Activated T-helper 2 cell treated with anti-CD3 and anti-CD28 coated beads, Interferon-gamma antibody, Interleukin-2, Interleukin-4, amounts not matched to agents 10 μg/mL and 5 μg/mL and 100 μg/mL, durations not matched to agents 14 hours and 24 hours and 36 hours (primary cell): ENCODE measurements around the gene PLCB1. TPM values are rescaled to one million over a fixed set of nuclear protein-coding genes. Genes with fewer than 3 reads are reported as not detected.

Experiments used
- DNase-seq: peaks from one replicate; pipeline ENCODE4 v3.0.0; 2021; ENCODE audit warnings: low spot score
- H3K27ac Mint-ChIP-seq: one replicate; pipeline ENCODE4 v1.8.0; 2021; ENCODE audit warnings: mixed read lengths
- H3K27me3 Mint-ChIP-seq: one replicate; pipeline ENCODE4 v1.8.0; 2021; ENCODE audit warnings: low read depth, mixed read lengths
- H3K36me3 Mint-ChIP-seq: one replicate; pipeline ENCODE4 v1.8.0; 2021; ENCODE audit warnings: low read depth, mixed read lengths
- H3K4me1 Mint-ChIP-seq: one replicate; pipeline ENCODE4 v1.8.0; 2021; ENCODE audit warnings: low read depth, mixed read lengths
- H3K4me3 Mint-ChIP-seq: one replicate; pipeline ENCODE4 v1.8.0; 2021; ENCODE audit warnings: low read depth, mild to moderate bottlenecking, moderate library complexity, mixed read lengths
- H3K9me3 Mint-ChIP-seq: one replicate; pipeline ENCODE4 v1.8.0; 2021; ENCODE audit warnings: mixed read lengths
- intact Hi-C: fragments of 100-400 bp; cut with micrococcal nuclease; formaldehyde crosslinking; loops from one replicate; pipeline ENCODE4 v1.15.1; 2023
- total RNA-seq: library from RNA; stranded (reverse); gene quantifications from 2 replicates; pipeline ENCODE4 v1.2.3, GENCODE V29; 2022

Gene PLCB1
- total RNA-seq, 1 donor from 2014 or later = 2.6 TPM

GRCh38 chr20:8172191-8172590, 40.1 kb downstream of the PLCB1 start:
- H3K36me3 Mint-ChIP-seq = no peaks in the 10 kb centered on the region
- no peaks in the 10 kb centered on the region for H3K9me3 Mint-ChIP-seq
- intact Hi-C loops = no loop called here
- H3K4me3 Mint-ChIP-seq = no peak overlapping the region
- H3K4me1 Mint-ChIP-seq = no peaks in the 10 kb centered on the region
- no peak overlapping the region for H3K27ac Mint-ChIP-seq
- DNase-seq = no peak
- H3K27me3 Mint-ChIP-seq = no peaks in the 10 kb centered on the region

- Mint-ChIP-seq H3K36me3 (no peaks in the 10 kb centered on the region), H3K4me3 (no peak overlapping the region), H3K27me3 (no peaks in the 10 kb centered on the region), H3K4me1 (no peaks in the 10 kb centered on the region), H3K27ac (no peak overlapping the region), H3K9me3 (no peaks in the 10 kb centered on the region)
- intact Hi-C loops = no loop called here
- no peak for DNase-seq
Measured at GRCh38 chr20:8175741-8176675, 43.9 kb downstream of the PLCB1 start.

GRCh38 chr20:8183526-8183925, 51.5 kb downstream of the PLCB1 start:
- intact Hi-C loops = no loop called here
- H3K9me3 Mint-ChIP-seq = no peaks in the 10 kb centered on the region

GRCh38 chr20:8187740-8188139, 55.7 kb downstream of the PLCB1 start:
- Mint-ChIP-seq H3K36me3 (no peaks in the 10 kb centered on the region), H3K9me3 (no peaks in the 10 kb centered on the region), H3K4me3 (no peak overlapping the region), H3K27me3 (peaks cover 15% of the 10 kb centered on the region), H3K4me1 (no peaks in the 10 kb centered on the region), H3K27ac (no peak overlapping the region)
- intact Hi-C loops = loop anchor here (5.0 kb wide), 1 partner anchor 55 kb away; the partner anchor contains the start of gene PLCB1
- no peak for DNase-seq

More at GRCh38 chr20:8183526-8183925, 51.5 kb downstream of the PLCB1 start:
- Mint-ChIP-seq H3K36me3 (no peaks in the 10 kb centered on the region), H3K27me3 (peaks cover 15% of the 10 kb centered on the region), H3K27ac (no peak overlapping the region), H3K4me3 (no peak overlapping the region), H3K4me1 (no peaks in the 10 kb centered on the region)
- no peak for DNase-seq

GRCh38 chr20:8190043-8190880, 58.2 kb downstream of the PLCB1 start:
- Mint-ChIP-seq H3K36me3 (no peaks in the 10 kb centered on the region), H3K4me1 (no peaks in the 10 kb centered on the region), H3K4me3 (no peak overlapping the region), H3K9me3 (peaks cover 10% of the 10 kb centered on the region), H3K27ac (no peak overlapping the region), H3K27me3 (peaks cover 11% of the 10 kb centered on the region)
- DNase-seq = no peak
- intact Hi-C loops = no loop called here

GRCh38 chr20:8194721-8195120, 62.7 kb downstream of the PLCB1 start:
- intact Hi-C loops = no loop called here

GRCh38 chr20:8196096-8196495, 64.0 kb downstream of the PLCB1 start:
- Mint-ChIP-seq H3K27ac (no peak overlapping the region), H3K27me3 (peaks cover 2% of the 10 kb centered on the region), H3K9me3 (peaks cover 10% of the 10 kb centered on the region), H3K4me3 (no peak overlapping the region), H3K4me1 (no peaks in the 10 kb centered on the region), H3K36me3 (no peaks in the 10 kb centered on the region)
- intact Hi-C loops = no loop called here
- DNase-seq = no peak

More at GRCh38 chr20:8194721-8195120, 62.7 kb downstream of the PLCB1 start:
- Mint-ChIP-seq H3K4me1 (no peaks in the 10 kb centered on the region), H3K9me3 (peaks cover 10% of the 10 kb centered on the region), H3K4me3 (no peak overlapping the region), H3K36me3 (no peaks in the 10 kb centered on the region), H3K27ac (no peak overlapping the region), H3K27me3 (peaks cover 2% of the 10 kb centered on the region)
- DNase-seq = no peak

- H3K27me3 Mint-ChIP-seq = peaks cover 2% of the 10 kb centered on the region
- DNase-seq = no peak
- no peak overlapping the region for H3K4me3 Mint-ChIP-seq
- no peaks in the 10 kb centered on the region for H3K9me3 Mint-ChIP-seq
- no peaks in the 10 kb centered on the region for H3K4me1 Mint-ChIP-seq
- no peaks in the 10 kb centered on the region for H3K36me3 Mint-ChIP-seq
- no peak overlapping the region for H3K27ac Mint-ChIP-seq
- intact Hi-C loops = no loop called here
Measured at GRCh38 chr20:8200220-8200619, 68.2 kb downstream of the PLCB1 start.

- H3K27me3 Mint-ChIP-seq = peaks cover 7% of the 10 kb centered on the region
Measured at GRCh38 chr20:8203366-8203765, 71.3 kb downstream of the PLCB1 start.

GRCh38 chr20:8205996-8206395, 73.9 kb downstream of the PLCB1 start:
- Mint-ChIP-seq H3K4me3 (no peak overlapping the region), H3K27ac (no peak overlapping the region), H3K27me3 (peaks cover 5% of the 10 kb centered on the region), H3K4me1 (peaks cover 13% of the 10 kb centered on the region), H3K9me3 (no peaks in the 10 kb centered on the region), H3K36me3 (no peaks in the 10 kb centered on the region)
- intact Hi-C loops = no loop called here
- no peak for DNase-seq

More at GRCh38 chr20:8203366-8203765, 71.3 kb downstream of the PLCB1 start:
- Mint-ChIP-seq H3K4me1 (no peaks in the 10 kb centered on the region), H3K9me3 (no peaks in the 10 kb centered on the region), H3K27ac (no peak overlapping the region), H3K4me3 (no peak overlapping the region), H3K36me3 (no peaks in the 10 kb centered on the region)
- DNase-seq = no peak
- intact Hi-C loops = no loop called here

- intact Hi-C loops = no loop called here
- Mint-ChIP-seq H3K36me3 (no peaks in the 10 kb centered on the region), H3K27ac (no peak overlapping the region), H3K4me3 (no peak overlapping the region), H3K9me3 (no peaks in the 10 kb centered on the region), H3K27me3 (peaks cover 8% of the 10 kb centered on the region), H3K4me1 (peaks cover 25% of the 10 kb centered on the region)
- no peak for DNase-seq
Measured at GRCh38 chr20:8208226-8208625, 76.2 kb downstream of the PLCB1 start.

- no peak overlapping the region for H3K4me3 Mint-ChIP-seq
- H3K9me3 Mint-ChIP-seq = no peaks in the 10 kb centered on the region
- H3K4me1 Mint-ChIP-seq = peaks cover 33% of the 10 kb centered on the region
- H3K27ac Mint-ChIP-seq = no peak overlapping the region
- no peaks in the 10 kb centered on the region for H3K36me3 Mint-ChIP-seq
- peaks cover 8% of the 10 kb centered on the region for H3K27me3 Mint-ChIP-seq
- no peak for DNase-seq
- intact Hi-C loops = no loop called here
Measured at GRCh38 chr20:8209061-8209460, 77.0 kb downstream of the PLCB1 start.

- DNase-seq = no peak
- H3K9me3 Mint-ChIP-seq = no peaks in the 10 kb centered on the region
- no peak overlapping the region for H3K4me3 Mint-ChIP-seq
- no peaks in the 10 kb centered on the region for H3K36me3 Mint-ChIP-seq
- H3K27me3 Mint-ChIP-seq = peaks cover 8% of the 10 kb centered on the region
- intact Hi-C loops = loop anchor here (10.0 kb wide), 1 partner anchor 244 kb away; no protein-coding TSS in a partner anchor
- no peak overlapping the region for H3K27ac Mint-ChIP-seq
- H3K4me1 Mint-ChIP-seq = peaks cover 48% of the 10 kb centered on the region
Measured at GRCh38 chr20:8210749-8211148, 78.7 kb downstream of the PLCB1 start.
